NCI-H82 (cell line): Measurements from ENCODE around the gene RALGPS1.
A peak's percentile ranks its signal among the peaks of the same experiment; 100 is the strongest.
"Not testable (repeated sequence)": the region's sequence is repeated elsewhere in the genome, so short reads cannot be mapped to it uniquely, and the experiment has no call there.

Source experiments
- DNase-seq: peaks from one replicate; lab custom pipeline; 2025; lab: John Stamatoyannopoulos, UW

Gene RALGPS1

GRCh38 chr9:127136880-127137639, 222.5 kb downstream of the RALGPS1 start:
- no peak for DNase-seq

DNA sequence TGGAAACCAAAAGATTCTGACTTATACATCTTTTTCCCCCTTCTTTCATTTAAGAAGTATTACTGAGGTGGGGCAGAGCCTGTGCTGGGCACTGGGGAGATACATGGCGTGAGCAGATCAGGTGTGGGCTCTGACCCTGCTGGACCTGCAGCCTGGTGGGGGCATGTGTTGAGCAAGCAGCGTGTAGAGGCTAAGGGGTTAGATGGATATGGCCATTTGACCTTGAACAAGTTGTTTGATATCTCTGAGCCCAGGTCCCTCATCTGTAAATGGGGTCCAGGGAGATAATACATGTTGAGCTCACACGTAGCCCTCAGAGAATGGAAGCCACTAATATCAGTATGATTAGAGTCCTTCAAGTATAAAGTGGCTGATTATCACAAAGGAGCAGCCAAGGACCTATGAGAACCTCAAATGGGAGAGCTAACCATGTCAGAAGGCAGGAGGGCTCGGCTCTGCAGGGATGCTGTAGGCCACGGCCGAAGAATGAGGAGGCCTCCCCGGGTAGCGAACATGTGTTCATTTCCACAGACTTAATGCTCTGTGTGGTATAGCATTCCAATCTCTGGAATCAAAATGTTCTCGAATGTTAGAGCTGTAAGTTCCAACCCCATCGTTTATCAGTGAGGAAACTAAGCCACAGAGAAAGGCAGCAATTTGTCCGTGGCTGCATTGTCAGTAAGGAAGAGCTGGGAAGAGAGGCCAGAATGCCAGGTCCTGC, 223.2 kb downstream of the RALGPS1 start:
- DNase-seq: no peak

- DNase-seq: no peak
These were observed 223.9 kb downstream of the RALGPS1 start for GRCh38 chr9:127138444-127138843.

DNA sequence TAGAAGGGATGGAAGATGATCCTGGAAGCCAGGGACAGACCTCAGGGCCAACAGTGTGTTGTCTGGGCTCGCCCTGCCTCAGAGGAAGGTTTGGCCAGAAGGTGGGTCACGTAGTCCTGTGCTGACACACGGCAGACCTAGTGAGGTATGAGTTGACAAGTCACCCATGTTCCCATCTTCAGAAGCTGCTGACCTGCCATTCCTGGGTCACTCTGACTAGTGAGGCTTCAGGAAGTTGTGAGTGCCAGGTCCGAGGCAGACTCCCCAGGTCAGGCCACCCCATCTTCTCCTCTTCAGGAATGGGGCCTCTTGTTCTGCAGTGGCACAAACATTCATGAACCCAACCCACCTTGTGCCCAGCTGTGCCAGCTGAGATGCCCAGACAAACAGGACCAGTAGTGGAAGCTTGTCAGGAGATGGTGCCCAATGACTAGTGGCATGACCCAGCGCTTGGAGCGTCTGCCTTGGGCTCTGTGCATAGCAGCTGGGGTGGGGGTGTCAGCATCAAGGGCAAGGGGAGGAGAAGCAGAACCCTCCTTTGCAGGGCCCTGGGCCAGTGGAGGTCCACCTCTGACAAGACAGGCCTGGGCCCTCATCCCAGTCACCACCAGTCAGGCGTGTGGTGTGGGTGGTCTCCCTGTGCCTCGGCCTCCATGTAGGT, 224.6 kb downstream of the RALGPS1 start:
- DNase-seq: no peak

- no peak for DNase-seq
These were observed 225.2 kb downstream of the RALGPS1 start for GRCh38 chr9:127139775-127140174.

- DNase-seq: no peak
These were observed 225.6 kb downstream of the RALGPS1 start for GRCh38 chr9:127140181-127140580.

DNA sequence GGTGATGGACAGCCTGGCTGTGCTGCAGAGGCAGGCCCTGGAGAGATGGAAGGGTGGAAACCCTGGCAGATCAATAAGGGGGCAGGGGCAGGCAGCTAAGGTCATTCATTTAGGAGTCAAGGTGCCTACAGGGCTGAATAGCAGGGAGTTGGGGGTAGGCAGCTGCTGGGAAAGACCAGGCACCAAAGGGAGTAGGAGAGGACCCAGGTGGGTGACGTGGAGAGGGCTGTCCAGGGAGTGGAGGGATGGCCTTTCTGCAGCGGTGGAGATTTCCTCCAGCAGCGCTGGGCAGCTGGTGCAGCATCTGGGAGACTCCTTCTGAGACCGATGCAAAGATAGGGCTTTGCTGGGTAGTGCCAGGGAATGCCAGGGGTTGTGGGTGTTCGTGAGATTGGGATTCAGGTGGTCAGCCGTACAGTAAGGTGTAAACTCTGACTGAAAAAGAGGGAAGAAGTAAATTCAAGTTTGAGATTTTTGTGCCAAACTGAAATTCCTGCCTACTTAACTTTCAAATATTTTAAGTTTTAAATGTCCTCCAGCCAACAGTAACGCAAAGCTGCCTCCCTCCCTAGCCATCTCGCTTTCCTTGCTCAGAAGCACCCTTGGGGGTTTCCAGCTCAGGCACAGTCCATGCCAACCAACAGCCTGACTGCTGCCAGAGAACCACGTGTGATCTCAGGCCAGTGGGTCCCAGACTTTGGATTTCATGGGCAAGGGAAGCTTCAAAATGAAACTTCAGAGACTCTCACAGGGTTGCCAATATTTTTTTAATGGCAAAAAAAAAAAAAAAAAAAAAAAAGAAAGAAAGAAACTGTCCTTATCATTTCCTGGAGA, 226.5 kb downstream of the RALGPS1 start:
- no peak for DNase-seq

- no peak for DNase-seq
These were observed 227.7 kb downstream of the RALGPS1 start for GRCh38 chr9:127142291-127142690.

DNA sequence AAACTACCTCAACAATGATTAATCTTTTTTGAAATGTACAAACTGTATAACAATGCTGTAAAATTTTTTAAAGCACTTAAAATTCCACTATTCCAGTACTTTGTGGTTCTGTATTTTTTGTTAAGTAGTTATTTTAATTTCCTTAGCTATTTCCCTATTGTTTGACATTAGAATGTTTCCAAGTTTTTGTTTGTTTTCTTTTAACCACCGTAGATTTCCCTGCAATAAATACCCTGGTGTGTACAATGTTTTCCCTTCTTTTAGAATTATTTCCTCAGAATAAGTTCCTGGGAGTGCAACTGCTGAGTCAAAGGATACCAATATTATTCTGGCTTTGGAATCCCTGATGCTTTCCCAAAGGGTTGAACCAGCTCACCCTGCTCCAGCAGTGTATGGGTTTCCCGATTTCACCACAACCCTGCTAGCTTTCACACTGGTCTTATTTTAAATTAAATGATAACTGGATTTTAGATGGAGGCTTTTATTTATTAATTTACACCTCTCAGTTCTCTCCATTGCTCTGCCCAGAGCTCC, 228.4 kb downstream of the RALGPS1 start:
- DNase-seq: no peak

- DNase-seq: no peak
These were observed 229.4 kb downstream of the RALGPS1 start for GRCh38 chr9:127143920-127144465.

DNA sequence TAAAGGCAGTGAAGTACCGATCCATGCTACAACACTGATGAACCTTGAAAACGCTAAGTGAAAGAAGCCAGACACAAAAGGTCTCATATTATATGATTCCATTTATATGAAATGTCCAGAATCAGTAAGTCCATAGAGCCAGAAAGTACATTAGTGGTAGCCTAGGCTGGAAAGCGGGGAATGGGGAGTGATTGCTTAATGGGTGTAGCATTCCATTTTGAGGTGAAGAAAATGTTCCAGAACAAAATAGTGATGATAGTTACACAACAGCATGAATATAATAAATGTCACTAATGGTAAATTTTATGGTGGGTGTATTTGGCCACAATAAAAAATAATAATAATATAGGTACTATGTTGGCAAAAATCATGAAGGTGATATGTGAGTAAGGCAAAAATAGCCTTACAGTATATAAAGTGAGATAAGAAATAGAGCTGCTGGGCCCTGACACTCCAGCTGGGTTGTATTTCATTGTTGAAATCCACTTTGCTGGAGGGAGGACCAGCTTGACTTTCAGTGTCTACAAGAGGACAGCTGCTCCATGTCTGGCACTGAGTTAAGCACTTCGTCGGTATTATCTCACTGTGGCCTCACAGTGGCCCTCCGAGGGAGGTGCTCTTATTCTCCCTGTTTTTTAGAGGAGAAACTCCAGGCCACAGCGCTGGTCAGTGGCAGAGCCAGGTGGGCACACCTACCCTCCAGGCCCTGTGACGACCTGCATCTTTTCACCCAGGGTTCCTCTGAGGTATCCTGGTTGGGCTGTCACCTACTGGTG, 230.3 kb downstream of the RALGPS1 start:
- peak; percentile 79 for DNase-seq

DNA sequence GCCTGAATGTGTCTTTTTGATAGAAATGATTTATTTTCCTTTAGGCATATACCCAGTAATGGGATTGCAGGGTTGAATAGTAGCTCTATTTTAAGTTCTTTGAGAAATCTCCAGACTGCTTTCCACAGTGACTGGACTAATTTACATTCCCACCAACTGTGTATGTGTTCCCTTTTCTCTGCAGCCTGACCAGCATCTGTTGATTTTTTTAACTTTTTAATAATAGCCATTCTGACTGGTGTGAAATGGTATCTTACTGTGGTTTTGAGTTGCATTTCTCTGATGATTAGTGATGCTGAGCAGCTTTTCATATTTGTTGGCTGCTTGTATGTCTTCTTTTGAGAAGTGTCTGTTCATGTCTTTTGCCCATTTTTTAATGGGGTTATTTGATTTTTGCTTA, 232.3 kb downstream of the RALGPS1 start:
- DNase-seq: not testable (repeated sequence)

DNA sequence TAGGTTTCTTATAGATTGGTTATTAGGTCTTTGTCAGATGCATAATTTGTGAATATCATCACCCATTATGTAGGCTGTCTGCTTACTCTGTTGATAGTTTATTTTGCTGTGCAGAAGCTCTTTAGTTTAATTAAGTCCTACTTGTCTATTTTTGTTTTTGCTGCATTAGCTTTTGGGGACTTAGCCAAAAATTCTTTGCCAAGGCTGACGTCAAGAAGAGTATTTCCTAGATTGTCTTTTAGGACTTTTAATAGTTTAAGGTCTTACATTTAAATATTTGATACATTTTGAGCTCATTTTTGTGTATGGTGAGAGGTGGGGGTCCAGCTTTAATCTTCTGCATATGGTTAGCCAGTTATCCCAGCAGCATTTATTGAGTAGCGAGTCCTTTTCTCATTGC, 232.7 kb downstream of the RALGPS1 start:
- no peak for DNase-seq

- DNase-seq: no peak
These were observed 233.4 kb downstream of the RALGPS1 start for GRCh38 chr9:127148014-127148413.

GRCh38 chr9:127149010-127149409, 234.4 kb downstream of the RALGPS1 start:
- DNase-seq: no peak

- no peak for DNase-seq
These were observed 235.1 kb downstream of the RALGPS1 start for GRCh38 chr9:127149463-127150390.

- DNase-seq: no peak
These were observed 238.9 kb downstream of the RALGPS1 start for GRCh38 chr9:127153501-127153900.

DNA sequence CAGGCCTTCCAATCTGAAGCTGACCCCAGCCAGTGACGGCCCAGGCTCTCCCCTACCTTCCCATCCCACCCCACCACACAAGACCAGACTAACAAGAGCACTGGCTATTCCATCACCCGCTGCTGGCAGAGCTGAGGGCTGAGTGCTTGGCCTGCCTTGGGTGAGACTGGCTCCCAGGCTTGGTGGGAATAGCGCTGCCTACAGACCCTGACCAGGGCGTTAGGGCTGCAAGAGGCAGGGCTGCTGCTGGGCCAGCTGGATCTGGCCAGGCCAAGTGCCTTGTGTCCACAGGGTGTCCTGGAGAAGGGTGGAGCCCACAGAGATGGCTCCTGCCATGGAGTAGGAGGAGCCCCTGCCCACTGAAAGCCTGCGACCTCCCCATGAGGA, 239.4 kb downstream of the RALGPS1 start:
- DNase-seq: no peak

GRCh38 chr9:127154390-127155191, 240.0 kb downstream of the RALGPS1 start:
- DNase-seq: no peak
